IMR-90 (cell line): ENCODE measurements around the gene PTPRO. TPM values are rescaled to one million over a fixed set of nuclear protein-coding genes. Genes with fewer than 3 reads are reported as not detected.

Source experiments
- ATAC-seq: fragments of 200-7000 bp; cut with Tn5 transposase; 2 replicates; pipeline ENCODE4 v1.9.1; 2020; ENCODE audit warnings: low read depth, mild to moderate bottlenecking, moderate library complexity
- BruUV-seq: library from RNA; stranded (reverse); fragments of 400-500 nt; replicated peaks from 2 replicates; lab custom pipeline; 2021; lab: Mats Ljungman, UMichigan
- CTCF ChIA-PET: fragments of 300-600 bp; formaldehyde crosslinking; extraction: SDS; loops from one replicate; lab custom pipeline; 2021; ENCODE audit warnings: antibody characterized with exemption; lab: Yijun Ruan, JAX
- POLR2A ChIA-PET: fragments of 300-600 bp; sonication (Branson Sonifier 250); formaldehyde crosslinking; loops from one replicate; lab custom pipeline; 2022; ENCODE audit warnings: antibody characterized with exemption; ENCODE audit not compliant: unreplicated experiment; lab: Charles Lee
- DNase-seq: peaks from one replicate; pipeline ENCODE4 v3.0.0; 2013
- H2AFZ ChIP-seq: replicated peaks from 2 replicates; pipeline ENCODE3; 2013; ENCODE audit warnings: low read length, mild to moderate bottlenecking; ENCODE audit not compliant: poor library complexity
- H2AK5ac ChIP-seq: 2 replicates; pipeline ENCODE4 v1.6.1; 2013; ENCODE audit warnings: low read depth, low read length, inconsistent platforms
- H2AK9ac ChIP-seq: replicated peaks from 2 replicates; pipeline ENCODE3; 2013; ENCODE audit warnings: mild to moderate bottlenecking, low read depth, low read length, moderate library complexity; ENCODE audit not compliant: poor library complexity
- H2BK120ac ChIP-seq: 2 replicates; pipeline ENCODE4 v1.6.1; 2013; ENCODE audit warnings: low read depth, low read length, inconsistent platforms
- H2BK15ac ChIP-seq: 3 replicates; pipeline ENCODE4 v1.6.1; 2013; ENCODE audit warnings: low read depth, low read length, inconsistent platforms
- H2BK20ac ChIP-seq: 2 replicates; pipeline ENCODE4 v1.6.1; 2013; ENCODE audit warnings: low read depth, mild to moderate bottlenecking, inconsistent platforms, low read length, moderate library complexity
- H2BK5ac ChIP-seq: 2 replicates; pipeline ENCODE4 v1.6.1; 2013; ENCODE audit warnings: mild to moderate bottlenecking, low read depth, low read length, inconsistent platforms; ENCODE audit not compliant: poor library complexity, severe bottlenecking
- H3K14ac ChIP-seq: replicated peaks from 2 replicates; pipeline ENCODE4 v1.6.1; 2013; ENCODE audit warnings: low read depth, low read length, inconsistent platforms
- H3K18ac ChIP-seq: 2 replicates; pipeline ENCODE4 v1.6.1; 2013; ENCODE audit warnings: low read depth, low read length, control low read depth
- H3K23ac ChIP-seq: 2 replicates; pipeline ENCODE4 v1.6.1; 2013; ENCODE audit warnings: low read depth, low read length, inconsistent platforms
- H3K27ac ChIP-seq: 2 replicates; pipeline ENCODE4 v1.5.1; 2013; ENCODE audit warnings: mild to moderate bottlenecking, control low read depth, low read length; ENCODE audit not compliant: insufficient read depth
- H3K27me3 ChIP-seq: 2 replicates; pipeline ENCODE4 v1.6.1; 2013; ENCODE audit warnings: low read length; ENCODE audit not compliant: control insufficient read depth, insufficient read depth
- H3K36me3 ChIP-seq: 2 replicates; pipeline ENCODE4 v1.6.1; 2013; ENCODE audit warnings: low read length, mixed read lengths; ENCODE audit not compliant: control insufficient read depth, insufficient read depth
- H3K4ac ChIP-seq: 2 replicates; pipeline ENCODE4 v1.6.1; 2013; ENCODE audit warnings: low read depth, low read length, inconsistent platforms
- H3K4me1 ChIP-seq: 2 replicates; pipeline ENCODE4 v1.6.1; 2013; ENCODE audit warnings: low read length, mixed read lengths; ENCODE audit not compliant: control insufficient read depth, insufficient read depth
- H3K4me2 ChIP-seq: 2 replicates; pipeline ENCODE4 v1.6.1; 2013; ENCODE audit warnings: low read depth, mild to moderate bottlenecking, control low read depth, low read length, moderate library complexity
- H3K4me3 ChIP-seq: 2 replicates; pipeline ENCODE4 v1.5.1; 2013; ENCODE audit warnings: low read depth, mild to moderate bottlenecking, control low read depth, low read length, moderate library complexity; ENCODE audit not compliant: insufficient read depth
- H3K56ac ChIP-seq: 2 replicates; pipeline ENCODE4 v1.6.1; 2013; ENCODE audit warnings: low read length, inconsistent platforms; ENCODE audit not compliant: insufficient read depth; ENCODE audit errors: extremely low read depth
- H3K79me1 ChIP-seq, 2 experiments: 2 replicates each; pipeline ENCODE4 v1.6.1; 2013; ENCODE audit warnings: low read length in 2 of 2, inconsistent platforms in 1 of 2, low read depth in 1 of 2
- H3K9ac ChIP-seq: 2 replicates; pipeline ENCODE4 v1.6.1; 2013; ENCODE audit warnings: low read depth, low read length, control low read depth
- H3K9me1 ChIP-seq: 2 replicates; pipeline ENCODE4 v1.6.1; 2013; ENCODE audit warnings: low read length, inconsistent platforms; ENCODE audit not compliant: insufficient read depth
- H3K9me3 ChIP-seq: 2 replicates; pipeline ENCODE4 v1.6.1; 2013; ENCODE audit warnings: low read length; ENCODE audit not compliant: control insufficient read depth, insufficient read depth
- H4K20me1 ChIP-seq: 2 replicates; pipeline ENCODE4 v1.6.1; 2013; ENCODE audit warnings: low read length, inconsistent platforms; ENCODE audit not compliant: insufficient read depth
- H4K5ac ChIP-seq: 2 replicates; pipeline ENCODE4 v1.6.1; 2013; ENCODE audit warnings: mild to moderate bottlenecking, low read depth, low read length, control low read depth
- H4K8ac ChIP-seq, 2 experiments: 2 replicates each; pipeline ENCODE4 v1.6.1; 2013; ENCODE audit warnings: low read depth in 2 of 2, low read length in 2 of 2, control low read depth in 1 of 2, inconsistent platforms in 1 of 2
- H4K91ac ChIP-seq: 2 replicates; pipeline ENCODE4 v1.6.1; 2013; ENCODE audit warnings: low read depth, low read length, inconsistent platforms; ENCODE audit not compliant: insufficient read depth
- BHLHE40 ChIP-seq: fragments of 150-350 bp; IDR thresholded peaks from 2 replicates; pipeline ENCODE4 v1.6.1; 2016; ENCODE audit warnings: mild to moderate bottlenecking, low read depth, low read length
- CEBPB ChIP-seq: IDR thresholded peaks from 2 replicates; pipeline ENCODE4 v1.6.1; 2012; ENCODE audit warnings: low read depth, low read length, improper control_type of control experiment
- CHD1 ChIP-seq: IDR thresholded peaks from 2 replicates; pipeline ENCODE4 v1.6.1; 2012; ENCODE audit warnings: low read depth, low read length, improper control_type of control experiment
- FOS ChIP-seq: fragments of 150-350 bp; IDR thresholded peaks from 2 replicates; pipeline ENCODE4 v1.6.1; 2016; ENCODE audit warnings: low read depth, low read length
- MAZ ChIP-seq: IDR thresholded peaks from 2 replicates; pipeline ENCODE4 v1.6.1; 2012; ENCODE audit warnings: low read depth, mild to moderate bottlenecking, low read length, improper control_type of control experiment, moderate library complexity, borderline replicate concordance
- MXI1 ChIP-seq: IDR thresholded peaks from 2 replicates; pipeline ENCODE4 v1.6.1; 2012; ENCODE audit warnings: low read depth, mild to moderate bottlenecking, low read length, moderate library complexity, borderline replicate concordance
- RCOR1 ChIP-seq: IDR thresholded peaks from 2 replicates; pipeline ENCODE4 v1.6.1; 2012; ENCODE audit warnings: mild to moderate bottlenecking, low read length, improper control_type of control experiment; ENCODE audit not compliant: insufficient replicate concordance
- whole genome bisulfite sequencing, 2 experiments: methylation state at CpG; one replicate each; pipeline versions ENCODE4 v1.1.5 to v1.1.7; 2013; ENCODE audit warnings: missing lambda C conversion rate in 2 of 2; ENCODE audit not compliant: insufficient read length in 1 of 2; ENCODE audit errors: extremely low coverage in 2 of 2; 5-methylcytosine and 5-hydroxymethylcytosine counted together
- dilution Hi-C: fragments of 300-500 bp; cut with HindIII; formaldehyde crosslinking; loops from one replicate; pipeline ENCODE4 v1.14.3; 2018; ENCODE audit warnings: low sequenced_read_pairs; ENCODE audit not compliant: unreplicated experiment
- in situ Hi-C: fragments of 300-500 bp; cut with MboI; formaldehyde crosslinking; loops from 3 replicates; pipeline ENCODE4 v1.14.3; 2019; ENCODE audit warnings: low sequenced_read_pairs, inconsistent platforms, mixed read lengths
- intact Hi-C: fragments of 100-400 bp; cut with micrococcal nuclease; formaldehyde crosslinking; loops from 2 replicates; pipeline ENCODE4 v1.10.0; 2022
- polyA plus RNA-seq, 3 experiments: library from polyadenylated mRNA; depleted of rRNA; stranded (reverse); fragments of >200 nt; gene quantifications; 2 replicates each; pipeline ENCODE4 v1.2.3, GENCODE V29; 2012; ENCODE audit warnings: low replicate concordance in 1 of 3
- total RNA-seq: library from RNA; depleted of rRNA; stranded (reverse); fragments of >200 nt; gene quantifications from 2 replicates; pipeline ENCODE4 v1.2.3, GENCODE V29; 2012

PTPRO gene
- total and polyA plus RNA-seq, 2 of the 4 experiments (the other 2 are of a cell fraction): 0.03 to 0.18 TPM

- no peak for TF ChIP-seq FOS
- no peak for TF ChIP-seq RCOR1
- no peak for TF ChIP-seq BHLHE40
- TF ChIP-seq CHD1: no peak
- TF ChIP-seq MAZ: no peak
Observed at GRCh38 chr12:15534322-15534721, 212.0 kb downstream of the PTPRO start (continued).

- Histone ChIP-seq H2BK120ac (peak overlapping the region; percentile 45; the same call in 1 of the 2 replicates), H3K27me3 (no peaks in the 10 kb centered on the region), H2AK9ac (no peak overlapping the region), H3K9ac (no peak overlapping the region), H2BK15ac (no peak overlapping the region), H3K9me3 (no peaks in the 10 kb centered on the region), H2AFZ (no peak overlapping the region), H3K4me2 (no peak overlapping the region), H3K14ac (peak overlapping the region; percentile 34), H3K18ac (peak overlapping the region; percentile 61), H2AK5ac (no peak overlapping the region), H2BK20ac (peak overlapping the region; percentile 82), H4K91ac (peak overlapping the region; percentile 31; the same call in 1 of the 2 replicates), H3K79me1 (no peaks in the 10 kb centered on the region), H4K5ac (peak overlapping the region; percentile 85; the same call in 1 of the 2 replicates), H3K27ac (no peak overlapping the region), H2BK5ac (peak overlapping the region; percentile 25), H4K20me1 (no peaks in the 10 kb centered on the region), H3K9me1 (0 out of 2 replicates have a peak, but pooled peaks cover 3% of the 10 kb centered on the region), H3K4me3 (no peak overlapping the region), H3K36me3 (no peaks in the 10 kb centered on the region), H4K8ac (peak overlapping the region; percentile 56 to 66; a peak in 2 of 4 replicates), H3K56ac (no peak overlapping the region), H3K4me1 (peaks cover 10% of the 10 kb centered on the region), H3K4ac (peak overlapping the region; percentile 54; the same call in 1 of the 2 replicates), H3K23ac (no peak overlapping the region)
- ChIA-PET POLR2A (no interaction called here), CTCF (interaction anchor here (0.6 to 1.6 kb wide), 3 partner anchors 12 to 55 kb away, joined by 3 to 9 read pairs (median 4); no protein-coding TSS in a partner anchor)
- in situ Hi-C loops: loop anchor here (5.0 to 10.0 kb wide), 2 partner anchors 52 to 330 kb away; no protein-coding TSS in a partner anchor
- peak; percentile 18 for DNase-seq
- 90% methylated on average over 4 of the region's 5 CpGs; no CpG with 5 or more reads in 1 of the 2 experiments for WGBS, 2 experiments
- dilution Hi-C loops: no loop called here
- ATAC-seq: no peak
- TF ChIP-seq MXI1 (no peak), CEBPB (peak; percentile 80)
- intact Hi-C loops: loop anchor here (10.0 kb wide), 1 partner anchor 250 kb away; the partner anchor contains the start of gene EPS8
- BruUV-seq: no TSS peak
Observed at GRCh38 chr12:15534874-15535273, 212.6 kb downstream of the PTPRO start.
